Activated naive CD4-positive, alpha-beta T cell treated with anti-CD3 and anti-CD28 coated beads, Interleukin-2, amount 50 U/mL, for 24 hours (primary cell): Measurements from ENCODE around the gene WDR54.
A peak's percentile ranks its signal among the peaks of the same experiment; 100 is the strongest.
"Not testable (repeated sequence)": the region's sequence is repeated elsewhere in the genome, so short reads cannot be mapped to it uniquely, and the experiment has no call there.

ENCODE experiments used
- H3K27ac Mint-ChIP-seq: one replicate; pipeline ENCODE4 v1.8.0; 2021; ENCODE audit warnings: mild to moderate bottlenecking, mixed read lengths
- H3K27me3 Mint-ChIP-seq: one replicate; pipeline ENCODE4 v1.8.0; 2021; ENCODE audit warnings: mixed read lengths
- H3K36me3 Mint-ChIP-seq: one replicate; pipeline ENCODE4 v1.8.0; 2021; ENCODE audit warnings: mixed read lengths
- H3K4me1 Mint-ChIP-seq: one replicate; pipeline ENCODE4 v1.8.0; 2021; ENCODE audit warnings: mixed read lengths
- H3K4me3 Mint-ChIP-seq: one replicate; pipeline ENCODE4 v1.8.0; 2021; ENCODE audit warnings: mild to moderate bottlenecking, mixed read lengths
- H3K9me3 Mint-ChIP-seq: one replicate; pipeline ENCODE4 v1.8.0; 2021; ENCODE audit warnings: mixed read lengths

Gene WDR54

DNA sequence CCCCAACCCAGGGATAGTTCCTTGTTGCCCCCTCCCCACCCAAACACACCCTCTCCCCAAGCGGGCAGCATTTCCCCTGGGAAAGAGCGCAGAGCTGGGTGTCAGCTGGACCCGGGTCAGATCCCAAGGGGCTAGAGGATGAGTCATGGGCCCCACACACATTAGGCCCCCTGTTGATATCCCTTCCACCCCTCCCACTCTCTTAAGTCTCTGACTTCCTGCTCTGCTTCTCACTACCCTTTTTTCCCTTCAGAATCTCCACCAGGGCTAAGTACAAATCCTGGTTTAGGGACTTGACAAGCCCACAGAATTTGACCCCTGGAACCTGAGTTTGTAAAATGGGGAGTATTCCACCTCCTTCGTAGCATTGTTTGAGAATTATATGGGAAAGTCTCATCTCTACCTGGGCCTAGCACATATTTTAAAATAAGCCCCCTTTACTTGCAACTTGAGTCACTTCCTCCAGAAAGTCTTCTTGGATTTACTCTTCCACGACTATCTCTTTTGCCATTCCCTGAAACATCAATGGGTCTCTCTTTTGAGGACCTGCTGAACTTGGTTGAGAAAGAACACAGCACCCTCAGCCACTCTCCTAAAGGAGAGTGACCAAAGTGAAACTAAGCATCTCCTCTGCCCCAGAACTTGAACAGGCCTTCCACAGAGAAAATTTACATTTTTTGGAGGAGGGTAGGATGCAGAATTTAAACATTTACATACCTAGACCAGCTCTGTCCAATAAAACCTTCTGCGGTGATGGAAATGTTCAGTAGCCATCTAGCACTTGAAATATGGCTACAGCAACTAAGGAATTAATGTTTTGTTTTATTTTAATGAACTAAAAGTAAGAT, 15.5 kb downstream of the WDR54 start:
- no peaks in the 10 kb centered on the region for H3K36me3 Mint-ChIP-seq
- H3K27me3 Mint-ChIP-seq = peaks cover 8% of the 10 kb centered on the region
- H3K9me3 Mint-ChIP-seq = no peaks in the 10 kb centered on the region
- H3K4me3 Mint-ChIP-seq = no peak overlapping the region
- peak overlapping the region; percentile 27 for H3K27ac Mint-ChIP-seq
- peaks cover 4% of the 10 kb centered on the region for H3K4me1 Mint-ChIP-seq

DNA sequence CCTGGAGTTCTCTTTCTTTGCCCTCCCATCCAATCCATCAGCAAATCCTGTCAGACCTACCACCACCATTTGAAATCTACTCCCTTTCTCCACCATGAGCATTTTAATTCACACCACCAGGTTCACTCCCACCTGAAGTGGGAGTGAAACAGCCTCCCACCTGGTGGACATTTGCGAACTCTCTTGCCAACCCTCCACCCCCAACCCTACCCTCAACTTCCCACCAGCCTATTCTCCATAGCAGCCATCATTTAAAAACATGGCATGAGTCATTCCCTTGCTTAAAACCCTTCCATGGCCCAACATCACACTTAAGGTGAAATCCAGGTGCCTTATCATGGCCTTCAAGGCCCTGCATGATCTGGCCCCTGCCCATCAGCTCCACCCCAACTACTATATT, 16.7 kb downstream of the WDR54 start:
- H3K27me3 Mint-ChIP-seq = peaks cover 12% of the 10 kb centered on the region
- H3K36me3 Mint-ChIP-seq = no peaks in the 10 kb centered on the region
- no peak overlapping the region for H3K4me3 Mint-ChIP-seq
- peak overlapping the region; percentile 15 for H3K27ac Mint-ChIP-seq
- H3K9me3 Mint-ChIP-seq = no peaks in the 10 kb centered on the region
- H3K4me1 Mint-ChIP-seq = peaks cover 8% of the 10 kb centered on the region

DNA sequence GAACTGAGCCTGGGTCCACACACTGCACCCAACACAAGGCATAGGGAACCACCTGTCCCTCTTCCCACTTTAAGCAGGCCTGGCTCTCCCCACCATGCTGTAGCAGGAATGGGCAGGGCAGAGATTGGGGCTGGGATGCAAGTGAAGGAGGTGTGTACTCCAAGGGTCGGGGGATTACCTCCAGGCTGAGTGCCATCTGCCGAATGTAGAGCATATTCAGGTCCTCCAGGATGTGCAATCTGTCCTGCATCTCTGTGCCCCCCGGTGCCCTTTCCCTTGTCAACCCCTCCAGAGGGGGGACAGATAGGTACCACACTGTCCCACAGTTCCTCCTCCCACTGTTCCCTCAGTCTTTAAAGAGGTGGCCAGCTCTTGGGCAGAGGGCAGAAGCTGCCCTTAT, 17.8 kb downstream of the WDR54 start:
- H3K27ac Mint-ChIP-seq = no peak overlapping the region
- H3K36me3 Mint-ChIP-seq = no peaks in the 10 kb centered on the region
- H3K4me3 Mint-ChIP-seq = no peak overlapping the region
- peaks cover 8% of the 10 kb centered on the region for H3K4me1 Mint-ChIP-seq
- no peaks in the 10 kb centered on the region for H3K9me3 Mint-ChIP-seq
- H3K27me3 Mint-ChIP-seq = peaks cover 14% of the 10 kb centered on the region

DNA sequence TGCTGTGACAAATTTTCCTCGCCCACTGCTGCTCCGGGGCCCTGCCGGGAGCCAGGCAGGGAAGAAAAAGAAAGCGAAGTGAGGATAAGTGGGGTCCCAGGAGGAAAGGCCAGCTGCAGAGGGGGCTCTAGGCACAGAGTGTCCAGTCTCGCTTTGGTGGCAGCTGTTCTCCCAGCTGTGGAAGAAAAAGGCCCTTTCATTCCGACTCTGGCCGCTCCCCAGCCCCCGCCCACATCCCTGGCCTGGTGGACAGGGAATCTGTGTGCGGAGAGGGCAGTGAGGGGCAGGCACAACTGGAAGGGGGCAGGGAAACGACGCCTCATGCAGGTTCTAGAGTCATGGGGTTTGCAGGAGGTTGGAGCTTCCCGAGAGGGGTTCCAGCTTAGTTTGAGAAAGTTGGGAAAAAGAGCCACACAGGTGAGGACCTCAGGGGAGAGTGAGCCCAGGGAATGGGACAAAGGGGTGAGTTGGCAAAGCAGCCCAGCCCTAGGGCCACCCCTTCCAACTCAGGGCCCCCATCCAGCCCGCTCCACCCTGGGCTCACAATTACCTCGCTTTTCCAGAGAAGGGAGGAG, 18.4 kb downstream of the WDR54 start:
- Mint-ChIP-seq H3K27ac (no peak overlapping the region), H3K4me1 (peaks cover 8% of the 10 kb centered on the region)

DNA sequence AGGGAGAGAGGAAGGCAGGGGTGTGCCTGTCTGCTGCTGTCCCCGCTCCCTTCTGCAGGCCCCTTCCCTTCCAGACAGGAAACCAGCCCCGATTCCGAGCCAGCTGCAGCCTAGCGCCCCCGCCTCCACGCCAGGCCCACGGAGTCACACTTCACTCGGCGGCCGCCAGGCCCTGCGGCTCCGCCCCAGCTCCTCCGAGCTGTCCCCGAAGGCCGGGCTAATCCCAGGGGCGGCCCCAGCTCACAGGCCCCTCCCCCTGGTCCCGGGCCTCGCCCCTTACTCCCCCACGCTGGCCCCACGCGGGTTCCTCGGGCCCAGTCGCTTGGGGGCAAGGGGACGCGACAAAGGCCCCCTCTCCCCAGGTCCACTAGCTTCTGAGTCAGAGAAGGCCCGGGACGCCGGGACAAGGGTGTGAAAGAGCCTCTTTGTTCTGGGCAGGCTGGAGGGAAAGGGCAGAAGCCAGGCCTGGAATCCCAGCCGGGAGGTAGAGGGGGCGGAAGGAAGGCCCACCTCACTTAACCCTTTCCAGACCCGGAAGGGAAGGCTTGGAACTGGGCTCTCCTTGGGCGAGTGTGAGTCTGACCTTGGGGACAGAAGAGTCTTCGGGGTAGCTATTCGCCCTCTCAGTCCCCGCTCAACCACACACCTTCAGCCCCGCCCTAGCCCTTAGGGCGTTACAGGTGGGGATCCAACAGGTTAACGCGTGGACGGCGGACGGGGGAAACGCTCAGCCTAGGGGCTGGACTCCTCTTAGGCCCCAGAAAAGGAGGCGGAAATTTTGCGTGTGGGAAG, 19.0 kb downstream of the WDR54 start:
- Mint-ChIP-seq H3K27ac (no peak overlapping the region), H3K4me3 (peak overlapping the region; percentile 60), H3K27me3 (peaks cover 18% of the 10 kb centered on the region), H3K4me1 (peaks cover 8% of the 10 kb centered on the region), H3K9me3 (no peaks in the 10 kb centered on the region), H3K36me3 (no peaks in the 10 kb centered on the region)

More for the DNA sequence above, 18.4 kb downstream of the WDR54 start:
- H3K27me3 Mint-ChIP-seq = peaks cover 16% of the 10 kb centered on the region
- peak overlapping the region; percentile 60 for H3K4me3 Mint-ChIP-seq
- H3K9me3 Mint-ChIP-seq = no peaks in the 10 kb centered on the region
- H3K36me3 Mint-ChIP-seq = no peaks in the 10 kb centered on the region

DNA sequence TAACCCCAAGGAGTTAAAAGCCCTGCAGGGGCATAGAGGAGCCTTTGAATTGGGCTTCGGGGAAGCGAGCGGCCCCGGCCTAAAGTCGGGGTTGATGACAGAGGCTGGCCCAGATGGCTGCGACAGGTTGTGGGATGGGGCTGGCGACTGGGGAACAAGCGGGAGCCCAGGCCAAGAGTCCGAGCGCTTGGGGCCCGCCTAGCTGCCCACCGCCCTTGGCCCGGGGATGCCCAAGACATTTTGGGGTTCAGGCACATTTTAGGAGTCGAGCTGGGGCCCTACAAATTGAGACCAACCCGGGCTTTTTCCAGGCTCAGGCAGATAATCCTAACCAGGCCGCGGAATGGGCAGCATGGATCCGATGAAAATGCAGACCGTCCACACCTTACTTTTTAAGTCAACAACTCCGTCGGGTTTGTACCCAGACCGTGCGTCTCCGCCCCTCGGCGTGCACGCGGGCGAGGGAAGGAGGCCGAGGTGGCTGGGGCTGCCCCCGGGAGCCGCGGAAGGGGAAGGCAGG, 19.7 kb downstream of the WDR54 start:
- Mint-ChIP-seq H3K36me3 (no peaks in the 10 kb centered on the region), H3K27me3 (peaks cover 18% of the 10 kb centered on the region), H3K4me1 (peaks cover 8% of the 10 kb centered on the region), H3K4me3 (no peak overlapping the region), H3K27ac (no peak overlapping the region), H3K9me3 (no peaks in the 10 kb centered on the region)

DNA sequence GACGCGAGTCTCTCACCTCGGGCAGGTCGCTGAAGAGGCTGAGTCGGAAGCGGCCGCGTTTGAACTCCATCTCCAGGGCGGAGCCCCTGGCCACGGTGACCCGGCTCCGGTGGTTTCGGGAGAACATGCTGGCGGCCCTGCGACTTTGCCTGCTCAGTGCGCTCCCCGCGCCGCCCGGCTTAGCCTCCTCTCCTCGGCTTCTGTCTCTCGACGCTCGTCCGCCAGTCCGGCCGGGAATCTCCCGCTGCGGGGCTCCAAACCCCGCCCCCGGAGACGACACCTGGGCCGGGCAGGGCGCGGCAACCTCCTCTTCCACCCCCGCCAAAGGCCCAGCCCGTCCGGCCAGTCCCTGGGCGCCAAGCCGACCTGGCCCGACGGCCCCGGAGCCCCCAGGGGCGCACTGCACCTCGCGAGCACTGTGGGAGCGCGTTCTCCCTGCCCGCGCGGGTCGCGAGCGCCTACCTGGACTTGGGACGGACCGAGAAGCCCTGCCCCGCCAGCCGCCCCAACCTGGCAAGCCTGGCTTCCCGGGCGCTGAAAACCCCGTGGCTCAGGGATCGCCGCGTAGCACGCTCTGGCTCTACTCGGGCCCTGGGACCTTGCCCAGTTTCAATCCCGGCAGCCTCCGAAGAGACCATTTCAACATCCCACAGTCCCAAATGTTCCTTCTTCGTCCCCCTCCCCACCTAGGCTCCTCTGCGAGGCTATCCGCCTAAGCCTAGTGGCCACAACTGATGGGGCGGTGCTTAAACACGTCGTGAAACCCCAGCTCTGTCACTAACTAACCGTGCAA, 20.4 kb downstream of the WDR54 start, which contains the start of gene RTKN:
Gene RTKN (minus strand): TSS at position 248 of the 793 bp plus-strand sequence. CDS start 121 bp downstream, at position 127.
- Mint-ChIP-seq H3K36me3 (no peaks in the 10 kb centered on the region), H3K27me3 (peaks cover 18% of the 10 kb centered on the region), H3K9me3 (no peaks in the 10 kb centered on the region), H3K4me3 (peak within 1 kb of the TSS; percentile 82), H3K27ac (no peak within 1 kb of the TSS), H3K4me1 (peaks cover 8% of the 10 kb centered on the region)

DNA sequence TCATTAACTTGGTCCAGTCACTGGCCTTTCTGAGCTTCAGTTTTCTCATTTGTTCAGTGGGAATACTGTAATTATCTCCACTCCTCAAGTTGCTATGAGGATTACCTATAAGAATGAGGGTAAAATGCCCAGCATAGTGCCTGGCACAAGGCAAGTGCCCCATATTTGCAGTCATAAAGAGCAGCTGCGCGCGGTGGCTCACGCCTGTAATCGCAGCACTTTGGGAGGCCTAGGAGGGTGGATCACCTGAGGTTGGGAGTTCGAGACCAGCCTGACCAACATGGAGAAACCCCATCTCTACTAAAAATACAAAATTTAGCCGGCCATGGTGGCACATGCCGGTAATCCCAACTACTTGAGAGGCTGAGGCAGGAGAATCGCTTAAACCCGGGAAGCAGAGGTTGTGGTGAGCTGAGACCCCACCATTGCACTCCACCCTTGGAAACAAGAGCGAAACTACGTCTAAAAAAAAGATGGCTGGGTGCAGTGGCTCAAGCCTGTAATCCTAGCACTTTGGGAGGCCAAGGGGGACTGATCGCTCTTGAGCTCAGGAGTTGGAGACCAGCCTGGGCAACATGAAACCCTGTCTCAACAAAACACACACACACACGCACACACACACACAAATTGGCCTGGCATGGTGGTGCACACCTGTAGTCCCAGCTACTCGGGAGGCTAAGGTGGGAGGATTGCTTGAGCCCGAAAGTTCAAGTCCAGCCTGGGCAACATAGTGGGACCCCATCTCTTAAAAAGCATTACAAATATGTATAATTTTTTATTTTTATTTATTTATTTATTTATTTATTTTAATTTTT, 21.2 kb downstream of the WDR54 start:
- Mint-ChIP-seq H3K27me3 (peaks cover 18% of the 10 kb centered on the region), H3K4me3 (peak overlapping the region; percentile 82)
- not testable (repeated sequence) for H3K36me3 Mint-ChIP-seq, H3K27ac Mint-ChIP-seq, H3K4me1 Mint-ChIP-seq, H3K9me3 Mint-ChIP-seq

DNA sequence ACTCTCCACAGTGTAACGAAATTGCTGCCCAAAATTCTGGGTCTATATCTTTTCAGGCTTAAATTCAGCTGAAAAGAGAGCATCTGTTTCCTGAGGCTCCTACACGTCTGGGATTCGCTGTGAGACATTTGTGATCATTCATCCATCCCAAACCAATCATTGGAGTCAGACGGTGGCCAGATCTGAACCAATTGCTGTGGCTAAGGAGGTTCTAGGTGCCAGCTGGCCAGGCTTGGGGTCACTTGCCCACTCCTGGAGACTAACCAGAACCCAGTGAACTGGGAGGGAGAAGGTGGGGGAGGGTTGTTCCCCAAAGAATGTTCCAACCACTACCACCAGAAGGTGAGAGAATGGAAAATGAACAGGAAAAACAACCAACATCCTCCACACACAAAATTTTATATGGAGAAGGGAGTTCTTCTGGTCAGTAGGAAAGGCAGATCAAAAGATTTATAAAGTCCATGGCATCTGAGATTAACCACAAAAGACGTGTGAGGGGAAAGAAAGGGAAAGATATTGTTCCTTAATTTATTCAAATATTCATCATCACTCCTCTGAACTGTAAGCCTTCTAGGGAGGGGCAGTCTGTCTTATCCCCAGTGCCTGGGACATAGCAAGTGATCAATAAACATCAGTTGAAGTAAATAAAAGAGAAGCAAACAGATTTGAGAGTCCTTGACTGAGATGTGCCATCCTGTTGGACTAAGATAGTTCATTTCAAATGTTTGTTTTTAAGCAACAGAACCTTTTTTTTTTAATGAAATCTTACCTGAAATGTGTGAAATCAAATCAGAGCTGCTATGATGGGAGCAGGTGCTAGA, 23.2 kb downstream of the WDR54 start:
- no peaks in the 10 kb centered on the region for H3K36me3 Mint-ChIP-seq
- H3K9me3 Mint-ChIP-seq = no peaks in the 10 kb centered on the region
- H3K27me3 Mint-ChIP-seq = peaks cover 14% of the 10 kb centered on the region
- H3K4me3 Mint-ChIP-seq = no peak overlapping the region
- peaks cover 8% of the 10 kb centered on the region for H3K4me1 Mint-ChIP-seq
- H3K27ac Mint-ChIP-seq = no peak overlapping the region

DNA sequence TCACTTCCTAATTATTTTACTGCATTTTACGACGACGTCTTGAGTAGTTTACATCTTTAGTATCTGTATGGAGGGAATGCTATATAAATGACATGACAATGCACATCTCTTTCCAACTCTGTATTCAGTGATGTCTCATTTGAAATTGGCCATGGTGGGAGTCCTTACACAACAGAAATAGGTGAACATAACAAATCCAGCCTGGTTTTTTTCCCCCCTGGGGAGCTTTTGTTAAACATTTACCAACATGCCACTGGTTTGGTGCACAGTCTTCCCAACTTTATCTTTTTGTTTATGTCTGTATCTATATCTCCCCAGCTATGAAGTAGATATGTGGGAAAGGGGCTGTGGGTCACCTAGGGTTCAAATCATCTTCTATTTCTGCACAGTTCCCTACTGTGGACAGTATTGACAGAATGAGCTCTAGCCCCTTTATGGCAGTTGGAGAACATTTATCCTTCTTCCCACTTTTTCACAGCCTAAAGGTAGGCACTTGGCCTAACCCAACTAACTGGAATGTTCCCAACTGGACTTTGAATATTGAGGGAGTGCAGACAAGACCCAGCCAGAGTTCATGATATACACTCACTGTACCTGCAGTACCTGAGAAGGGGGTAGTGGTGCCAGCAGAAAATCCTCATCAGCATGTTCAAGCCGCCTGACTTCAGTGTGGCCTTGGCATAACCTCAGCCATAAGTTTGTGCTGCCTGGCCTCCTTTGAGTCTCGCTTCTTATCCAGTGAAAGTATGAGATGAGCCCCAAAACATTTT, 25.9 kb downstream of the WDR54 start:
- Mint-ChIP-seq H3K36me3 (no peaks in the 10 kb centered on the region), H3K27ac (no peak overlapping the region), H3K4me3 (no peak overlapping the region), H3K9me3 (no peaks in the 10 kb centered on the region), H3K4me1 (peaks cover 3% of the 10 kb centered on the region), H3K27me3 (peaks cover 7% of the 10 kb centered on the region)

DNA sequence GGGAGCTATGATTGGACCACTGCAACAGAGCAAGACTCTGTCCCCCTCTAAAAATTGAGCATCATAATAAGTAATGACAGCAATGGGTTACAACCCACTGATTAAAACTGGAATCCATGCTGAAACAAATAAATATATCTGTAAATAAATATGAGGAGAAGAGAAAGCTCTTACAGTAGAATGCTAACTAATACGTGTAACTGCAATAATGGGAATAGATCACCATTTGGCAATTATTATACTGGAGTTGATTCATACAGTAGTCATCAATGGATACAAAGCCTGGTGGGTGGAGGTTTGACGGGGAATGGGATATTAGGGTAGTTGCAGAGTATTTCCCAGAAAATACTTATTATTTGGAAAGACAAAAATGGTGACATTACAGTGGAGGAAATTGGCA, 27.2 kb downstream of the WDR54 start:
- peaks cover 13% of the 10 kb centered on the region for H3K4me1 Mint-ChIP-seq
- H3K27ac Mint-ChIP-seq = no peak overlapping the region
- no peaks in the 10 kb centered on the region for H3K36me3 Mint-ChIP-seq
- H3K9me3 Mint-ChIP-seq = no peaks in the 10 kb centered on the region
- H3K4me3 Mint-ChIP-seq = no peak overlapping the region
- peaks cover 6% of the 10 kb centered on the region for H3K27me3 Mint-ChIP-seq

DNA sequence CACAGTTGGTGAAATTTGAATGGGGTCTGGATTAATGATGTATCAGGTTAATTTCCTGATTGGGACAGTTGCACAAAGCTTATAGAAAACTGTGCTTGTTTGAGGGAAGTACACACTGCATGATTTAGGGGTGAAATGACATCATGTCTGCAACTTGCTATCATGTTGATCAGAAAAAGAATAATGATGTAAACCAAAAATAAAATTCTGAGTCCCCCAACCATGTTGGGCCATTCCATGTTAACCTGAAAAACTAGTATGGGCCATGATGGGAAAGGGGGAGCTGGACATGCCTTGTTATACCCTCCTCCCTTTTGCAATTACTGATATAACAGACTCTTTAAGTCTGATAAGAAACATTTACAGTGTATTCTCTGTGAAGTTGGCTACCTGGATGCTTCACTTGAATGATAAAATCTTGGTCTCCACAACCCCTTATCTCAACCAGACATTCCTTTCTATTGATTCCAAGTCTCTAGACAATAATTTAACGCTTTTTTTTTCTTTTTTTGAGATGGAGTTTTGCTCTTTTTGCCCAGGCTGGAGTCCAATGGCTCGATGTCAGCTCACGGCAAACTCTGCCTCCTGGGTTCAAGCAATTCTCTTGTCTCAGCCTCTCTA, 29.1 kb downstream of the WDR54 start:
- Mint-ChIP-seq H3K4me1 (peaks cover 27% of the 10 kb centered on the region), H3K9me3 (no peaks in the 10 kb centered on the region)

More for the DNA sequence above, 29.1 kb downstream of the WDR54 start:
- Mint-ChIP-seq H3K36me3 (peaks cover 6% of the 10 kb centered on the region), H3K4me3 (no peak overlapping the region), H3K27me3 (no peaks in the 10 kb centered on the region), H3K27ac (no peak overlapping the region)
